OCI-M2 (cell line): ENCODE results near the gene LAMB3.

Experiments used
- DNase-seq: peaks from one replicate; lab custom pipeline; 2025; ENCODE audit not compliant: unreplicated experiment; lab: John Stamatoyannopoulos, UW

The LAMB3 gene

GRCh38 chr1:209634005-209634737, 18.1 kb downstream of the LAMB3 start:
- DNase-seq = no peak

- no peak for DNase-seq
These were observed 18.8 kb downstream of the LAMB3 start for GRCh38 chr1:209633335-209633997.

- no peak for DNase-seq
These were observed 21.6 kb downstream of the LAMB3 start for GRCh38 chr1:209630383-209631225.

GRCh38 chr1:209629621-209630382, 22.4 kb downstream of the LAMB3 start:
- no peak for DNase-seq

GRCh38 chr1:209628618-209629299, 23.5 kb downstream of the LAMB3 start:
- DNase-seq = no peak

- DNase-seq = no peak
These were observed 24.5 kb downstream of the LAMB3 start for GRCh38 chr1:209627732-209628196.

GRCh38 chr1:209627027-209627731, 25.0 kb downstream of the LAMB3 start:
- no peak for DNase-seq

GRCh38 chr1:209626346-209627026, 25.7 kb downstream of the LAMB3 start:
- DNase-seq = no peak

- DNase-seq = no peak
These were observed 26.4 kb downstream of the LAMB3 start for GRCh38 chr1:209625791-209626285.

GRCh38 chr1:209624558-209625549, 27.4 kb downstream of the LAMB3 start:
- DNase-seq = no peak

GRCh38 chr1:209622841-209623829, 29.1 kb downstream of the LAMB3 start:
- no peak for DNase-seq

- DNase-seq = no peak
These were observed 30.2 kb downstream of the LAMB3 start for GRCh38 chr1:209621741-209622655.

GRCh38 chr1:209621286-209621685, 30.9 kb downstream of the LAMB3 start:
- no peak for DNase-seq

- no peak for DNase-seq
These were observed 31.7 kb downstream of the LAMB3 start for GRCh38 chr1:209620487-209620884.

- no peak for DNase-seq
These were observed 32.3 kb downstream of the LAMB3 start for GRCh38 chr1:209619696-209620486.
